IMR-90 (cell line): ENCODE measurements around the gene SYNE2. TPM values are rescaled to one million over a fixed set of nuclear protein-coding genes. Genes with fewer than 3 reads are reported as not detected.

ENCODE experiments used
- ATAC-seq: fragments of 200-7000 bp; cut with Tn5 transposase; 2 replicates; pipeline ENCODE4 v1.9.1; 2020; ENCODE audit warnings: low read depth, mild to moderate bottlenecking, moderate library complexity
- BruUV-seq: library from RNA; stranded (reverse); fragments of 400-500 nt; replicated peaks from 2 replicates; lab custom pipeline; 2021; lab: Mats Ljungman, UMichigan
- CTCF ChIA-PET: fragments of 300-600 bp; formaldehyde crosslinking; extraction: SDS; loops from one replicate; lab custom pipeline; 2021; ENCODE audit warnings: antibody characterized with exemption; lab: Yijun Ruan, JAX
- POLR2A ChIA-PET: fragments of 300-600 bp; sonication (Branson Sonifier 250); formaldehyde crosslinking; loops from one replicate; lab custom pipeline; 2022; ENCODE audit warnings: antibody characterized with exemption; ENCODE audit not compliant: unreplicated experiment; lab: Charles Lee
- DNase-seq: peaks from one replicate; pipeline ENCODE4 v3.0.0; 2013
- H2AFZ ChIP-seq: replicated peaks from 2 replicates; pipeline ENCODE3; 2013; ENCODE audit warnings: low read length, mild to moderate bottlenecking; ENCODE audit not compliant: poor library complexity
- H2AK5ac ChIP-seq: 2 replicates; pipeline ENCODE4 v1.6.1; 2013; ENCODE audit warnings: low read depth, low read length, inconsistent platforms
- H2AK9ac ChIP-seq: replicated peaks from 2 replicates; pipeline ENCODE3; 2013; ENCODE audit warnings: mild to moderate bottlenecking, low read depth, low read length, moderate library complexity; ENCODE audit not compliant: poor library complexity
- H2BK120ac ChIP-seq: 2 replicates; pipeline ENCODE4 v1.6.1; 2013; ENCODE audit warnings: low read depth, low read length, inconsistent platforms
- H2BK15ac ChIP-seq: 3 replicates; pipeline ENCODE4 v1.6.1; 2013; ENCODE audit warnings: low read depth, low read length, inconsistent platforms
- H2BK20ac ChIP-seq: 2 replicates; pipeline ENCODE4 v1.6.1; 2013; ENCODE audit warnings: low read depth, mild to moderate bottlenecking, inconsistent platforms, low read length, moderate library complexity
- H2BK5ac ChIP-seq: 2 replicates; pipeline ENCODE4 v1.6.1; 2013; ENCODE audit warnings: mild to moderate bottlenecking, low read depth, low read length, inconsistent platforms; ENCODE audit not compliant: poor library complexity, severe bottlenecking
- H3K14ac ChIP-seq: replicated peaks from 2 replicates; pipeline ENCODE4 v1.6.1; 2013; ENCODE audit warnings: low read depth, low read length, inconsistent platforms
- H3K18ac ChIP-seq: 2 replicates; pipeline ENCODE4 v1.6.1; 2013; ENCODE audit warnings: low read depth, low read length, control low read depth
- H3K23ac ChIP-seq: 2 replicates; pipeline ENCODE4 v1.6.1; 2013; ENCODE audit warnings: low read depth, low read length, inconsistent platforms
- H3K27ac ChIP-seq: 2 replicates; pipeline ENCODE4 v1.5.1; 2013; ENCODE audit warnings: mild to moderate bottlenecking, control low read depth, low read length; ENCODE audit not compliant: insufficient read depth
- H3K27me3 ChIP-seq: 2 replicates; pipeline ENCODE4 v1.6.1; 2013; ENCODE audit warnings: low read length; ENCODE audit not compliant: control insufficient read depth, insufficient read depth
- H3K36me3 ChIP-seq: 2 replicates; pipeline ENCODE4 v1.6.1; 2013; ENCODE audit warnings: low read length, mixed read lengths; ENCODE audit not compliant: control insufficient read depth, insufficient read depth
- H3K4ac ChIP-seq: 2 replicates; pipeline ENCODE4 v1.6.1; 2013; ENCODE audit warnings: low read depth, low read length, inconsistent platforms
- H3K4me1 ChIP-seq: 2 replicates; pipeline ENCODE4 v1.6.1; 2013; ENCODE audit warnings: low read length, mixed read lengths; ENCODE audit not compliant: control insufficient read depth, insufficient read depth
- H3K4me2 ChIP-seq: 2 replicates; pipeline ENCODE4 v1.6.1; 2013; ENCODE audit warnings: low read depth, mild to moderate bottlenecking, control low read depth, low read length, moderate library complexity
- H3K4me3 ChIP-seq: 2 replicates; pipeline ENCODE4 v1.5.1; 2013; ENCODE audit warnings: low read depth, mild to moderate bottlenecking, control low read depth, low read length, moderate library complexity; ENCODE audit not compliant: insufficient read depth
- H3K56ac ChIP-seq: 2 replicates; pipeline ENCODE4 v1.6.1; 2013; ENCODE audit warnings: low read length, inconsistent platforms; ENCODE audit not compliant: insufficient read depth; ENCODE audit errors: extremely low read depth
- H3K79me1 ChIP-seq, 2 experiments: 2 replicates each; pipeline ENCODE4 v1.6.1; 2013; ENCODE audit warnings: low read length in 2 of 2, inconsistent platforms in 1 of 2, low read depth in 1 of 2
- H3K9ac ChIP-seq: 2 replicates; pipeline ENCODE4 v1.6.1; 2013; ENCODE audit warnings: low read depth, low read length, control low read depth
- H3K9me1 ChIP-seq: 2 replicates; pipeline ENCODE4 v1.6.1; 2013; ENCODE audit warnings: low read length, inconsistent platforms; ENCODE audit not compliant: insufficient read depth
- H3K9me3 ChIP-seq: 2 replicates; pipeline ENCODE4 v1.6.1; 2013; ENCODE audit warnings: low read length; ENCODE audit not compliant: control insufficient read depth, insufficient read depth
- H4K20me1 ChIP-seq: 2 replicates; pipeline ENCODE4 v1.6.1; 2013; ENCODE audit warnings: low read length, inconsistent platforms; ENCODE audit not compliant: insufficient read depth
- H4K5ac ChIP-seq: 2 replicates; pipeline ENCODE4 v1.6.1; 2013; ENCODE audit warnings: mild to moderate bottlenecking, low read depth, low read length, control low read depth
- H4K8ac ChIP-seq, 2 experiments: 2 replicates each; pipeline ENCODE4 v1.6.1; 2013; ENCODE audit warnings: low read depth in 2 of 2, low read length in 2 of 2, control low read depth in 1 of 2, inconsistent platforms in 1 of 2
- H4K91ac ChIP-seq: 2 replicates; pipeline ENCODE4 v1.6.1; 2013; ENCODE audit warnings: low read depth, low read length, inconsistent platforms; ENCODE audit not compliant: insufficient read depth
- BHLHE40 ChIP-seq: fragments of 150-350 bp; IDR thresholded peaks from 2 replicates; pipeline ENCODE4 v1.6.1; 2016; ENCODE audit warnings: mild to moderate bottlenecking, low read depth, low read length
- CEBPB ChIP-seq: IDR thresholded peaks from 2 replicates; pipeline ENCODE4 v1.6.1; 2012; ENCODE audit warnings: low read depth, low read length, improper control_type of control experiment
- CHD1 ChIP-seq: IDR thresholded peaks from 2 replicates; pipeline ENCODE4 v1.6.1; 2012; ENCODE audit warnings: low read depth, low read length, improper control_type of control experiment
- FOS ChIP-seq: fragments of 150-350 bp; IDR thresholded peaks from 2 replicates; pipeline ENCODE4 v1.6.1; 2016; ENCODE audit warnings: low read depth, low read length
- MAFK ChIP-seq: IDR thresholded peaks from 2 replicates; pipeline ENCODE4 v1.6.1; 2012; ENCODE audit warnings: low read depth, low read length, improper control_type of control experiment
- MAZ ChIP-seq: IDR thresholded peaks from 2 replicates; pipeline ENCODE4 v1.6.1; 2012; ENCODE audit warnings: low read depth, mild to moderate bottlenecking, low read length, improper control_type of control experiment, moderate library complexity, borderline replicate concordance
- MXI1 ChIP-seq: IDR thresholded peaks from 2 replicates; pipeline ENCODE4 v1.6.1; 2012; ENCODE audit warnings: low read depth, mild to moderate bottlenecking, low read length, moderate library complexity, borderline replicate concordance
- NFE2L2 ChIP-seq: fragments of 150-350 bp; IDR thresholded peaks from 2 replicates; pipeline ENCODE4 v1.6.1; 2016; ENCODE audit warnings: low read depth, mild to moderate bottlenecking, low read length
- POLR2A ChIP-seq: IDR thresholded peaks from 2 replicates; pipeline ENCODE4 v1.6.1; 2012; ENCODE audit warnings: mild to moderate bottlenecking, low read depth, low read length
- RAD21 ChIP-seq: IDR thresholded peaks from 2 replicates; pipeline ENCODE4 v1.6.1; 2012; ENCODE audit warnings: low read length, improper control_type of control experiment
- RCOR1 ChIP-seq: IDR thresholded peaks from 2 replicates; pipeline ENCODE4 v1.6.1; 2012; ENCODE audit warnings: mild to moderate bottlenecking, low read length, improper control_type of control experiment; ENCODE audit not compliant: insufficient replicate concordance
- RFX5 ChIP-seq: IDR thresholded peaks from 2 replicates; pipeline ENCODE4 v1.8.0; 2012; ENCODE audit warnings: low read depth, mild to moderate bottlenecking, low read length, moderate library complexity
- SMC3 ChIP-seq: fragments of 150-350 bp; IDR thresholded peaks from 2 replicates; pipeline ENCODE4 v1.6.1; 2016; ENCODE audit warnings: low read depth, mild to moderate bottlenecking, antibody characterized with exemption, low read length, moderate library complexity
- WGBS, 2 experiments: methylation state at CpG; one replicate each; pipeline versions ENCODE4 v1.1.5 to v1.1.7; 2013; ENCODE audit warnings: missing lambda C conversion rate in 2 of 2; ENCODE audit not compliant: insufficient read length in 1 of 2; ENCODE audit errors: extremely low coverage in 2 of 2; 5-methylcytosine and 5-hydroxymethylcytosine counted together
- dilution Hi-C: fragments of 300-500 bp; cut with HindIII; formaldehyde crosslinking; loops from one replicate; pipeline ENCODE4 v1.14.3; 2018; ENCODE audit warnings: low sequenced_read_pairs; ENCODE audit not compliant: unreplicated experiment
- in situ Hi-C: fragments of 300-500 bp; cut with MboI; formaldehyde crosslinking; loops from 3 replicates; pipeline ENCODE4 v1.14.3; 2019; ENCODE audit warnings: low sequenced_read_pairs, inconsistent platforms, mixed read lengths
- intact Hi-C: fragments of 100-400 bp; cut with micrococcal nuclease; formaldehyde crosslinking; loops from 2 replicates; pipeline ENCODE4 v1.10.0; 2022
- polyA plus RNA-seq, 3 experiments: library from polyadenylated mRNA; depleted of rRNA; stranded (reverse); fragments of >200 nt; gene quantifications; 2 replicates each; pipeline ENCODE4 v1.2.3, GENCODE V29; 2012; ENCODE audit warnings: low replicate concordance in 1 of 3
- total RNA-seq: library from RNA; depleted of rRNA; stranded (reverse); fragments of >200 nt; gene quantifications from 2 replicates; pipeline ENCODE4 v1.2.3, GENCODE V29; 2012
- TF ChIP-seq, protein P1 (sequence below): fragments of 150-350 bp; IDR thresholded peaks from 2 replicates; pipeline ENCODE4 v1.6.1; 2017; ENCODE audit warnings: mild to moderate bottlenecking, antibody characterized with exemption, low read length, low read depth
- TF ChIP-seq, protein P2 (sequence below): conservative IDR thresholded peaks from 2 replicates; pipeline ENCODE4 v1.5.1; 2012; ENCODE audit warnings: mild to moderate bottlenecking, low read depth, low read length, improper control_type of control experiment
- TF ChIP-seq, protein P3 (sequence below): fragments of 150-350 bp; IDR thresholded peaks from 2 replicates; pipeline ENCODE4 v1.6.1; 2016; ENCODE audit warnings: low read depth, mild to moderate bottlenecking, low read length, moderate library complexity, borderline replicate concordance

Gene SYNE2
- total and polyA plus RNA-seq, 2 of the 4 experiments (the other 2 are of a cell fraction): 5.2 to 28.9 TPM

DNA sequence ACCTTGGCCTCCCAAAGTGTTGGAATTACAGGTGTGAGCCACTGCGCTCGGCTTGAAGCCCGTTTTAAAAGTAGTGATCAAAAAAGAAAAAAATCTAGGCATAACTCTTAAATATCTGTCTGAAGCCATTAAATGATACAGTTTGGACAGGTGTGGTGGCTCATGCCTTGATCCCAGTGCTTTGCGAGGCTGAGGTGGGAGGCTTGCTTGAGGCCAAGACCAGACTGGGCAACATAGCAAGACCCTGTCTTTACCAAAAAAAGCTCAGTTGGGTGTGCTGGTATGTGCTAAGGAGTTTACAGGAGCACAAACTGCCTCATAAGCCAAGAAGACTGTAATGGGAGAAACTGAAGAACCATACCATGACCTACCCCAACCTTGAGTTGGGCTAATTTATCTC, 26.0 kb downstream of the SYNE2 start:
- H3K36me3 ChIP-seq: no peaks in the 10 kb centered on the region
- WGBS, 2 experiments: no CpG with 5 or more reads among the region's 4 CpGs
- H3K23ac ChIP-seq: no peak overlapping the region
- no TSS peak for BruUV-seq
- no peak overlapping the region for H2BK5ac ChIP-seq
- no peak for TF ChIP-seq POLR2A
- no peak for TF ChIP-seq RCOR1
- TF ChIP-seq RAD21: no peak
- TF ChIP-seq BHLHE40: no peak
- TF ChIP-seq CEBPB: no peak
- TF ChIP-seq CHD1: no peak
- no peak for TF ChIP-seq RFX5
- TF ChIP-seq MXI1: no peak
- no peak for TF ChIP-seq MAFK
- no peak for TF ChIP-seq SMC3
- TF ChIP-seq, protein P1, sequence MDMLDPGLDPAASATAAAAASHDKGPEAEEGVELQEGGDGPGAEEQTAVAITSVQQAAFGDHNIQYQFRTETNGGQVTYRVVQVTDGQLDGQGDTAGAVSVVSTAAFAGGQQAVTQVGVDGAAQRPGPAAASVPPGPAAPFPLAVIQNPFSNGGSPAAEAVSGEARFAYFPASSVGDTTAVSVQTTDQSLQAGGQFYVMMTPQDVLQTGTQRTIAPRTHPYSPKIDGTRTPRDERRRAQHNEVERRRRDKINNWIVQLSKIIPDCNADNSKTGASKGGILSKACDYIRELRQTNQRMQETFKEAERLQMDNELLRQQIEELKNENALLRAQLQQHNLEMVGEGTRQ: no peak
- no peak for TF ChIP-seq MAZ
- TF ChIP-seq FOS: no peak
- TF ChIP-seq NFE2L2: no peak
- TF ChIP-seq, protein P2, sequence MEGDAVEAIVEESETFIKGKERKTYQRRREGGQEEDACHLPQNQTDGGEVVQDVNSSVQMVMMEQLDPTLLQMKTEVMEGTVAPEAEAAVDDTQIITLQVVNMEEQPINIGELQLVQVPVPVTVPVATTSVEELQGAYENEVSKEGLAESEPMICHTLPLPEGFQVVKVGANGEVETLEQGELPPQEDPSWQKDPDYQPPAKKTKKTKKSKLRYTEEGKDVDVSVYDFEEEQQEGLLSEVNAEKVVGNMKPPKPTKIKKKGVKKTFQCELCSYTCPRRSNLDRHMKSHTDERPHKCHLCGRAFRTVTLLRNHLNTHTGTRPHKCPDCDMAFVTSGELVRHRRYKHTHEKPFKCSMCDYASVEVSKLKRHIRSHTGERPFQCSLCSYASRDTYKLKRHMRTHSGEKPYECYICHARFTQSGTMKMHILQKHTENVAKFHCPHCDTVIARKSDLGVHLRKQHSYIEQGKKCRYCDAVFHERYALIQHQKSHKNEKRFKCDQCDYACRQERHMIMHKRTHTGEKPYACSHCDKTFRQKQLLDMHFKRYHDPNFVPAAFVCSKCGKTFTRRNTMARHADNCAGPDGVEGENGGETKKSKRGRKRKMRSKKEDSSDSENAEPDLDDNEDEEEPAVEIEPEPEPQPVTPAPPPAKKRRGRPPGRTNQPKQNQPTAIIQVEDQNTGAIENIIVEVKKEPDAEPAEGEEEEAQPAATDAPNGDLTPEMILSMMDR: no peak
- TF ChIP-seq, protein P3, sequence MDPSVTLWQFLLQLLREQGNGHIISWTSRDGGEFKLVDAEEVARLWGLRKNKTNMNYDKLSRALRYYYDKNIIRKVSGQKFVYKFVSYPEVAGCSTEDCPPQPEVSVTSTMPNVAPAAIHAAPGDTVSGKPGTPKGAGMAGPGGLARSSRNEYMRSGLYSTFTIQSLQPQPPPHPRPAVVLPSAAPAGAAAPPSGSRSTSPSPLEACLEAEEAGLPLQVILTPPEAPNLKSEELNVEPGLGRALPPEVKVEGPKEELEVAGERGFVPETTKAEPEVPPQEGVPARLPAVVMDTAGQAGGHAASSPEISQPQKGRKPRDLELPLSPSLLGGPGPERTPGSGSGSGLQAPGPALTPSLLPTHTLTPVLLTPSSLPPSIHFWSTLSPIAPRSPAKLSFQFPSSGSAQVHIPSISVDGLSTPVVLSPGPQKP: no peak
- no peak overlapping the region for H4K5ac ChIP-seq
- in situ Hi-C loops (no loop called here), dilution Hi-C loops (no loop called here), intact Hi-C loops (no loop called here)
- peaks cover 4% of the 10 kb centered on the region; the same call in 1 of the 2 replicates for H3K4me1 ChIP-seq
- no peak overlapping the region for H3K14ac ChIP-seq
- H2BK120ac ChIP-seq: no peak overlapping the region
- no peak overlapping the region for H3K4me2 ChIP-seq
- H4K91ac ChIP-seq: no peak overlapping the region
- no peak overlapping the region for H3K4ac ChIP-seq
- no peak overlapping the region for H3K9ac ChIP-seq
- no peaks in the 10 kb centered on the region for H4K20me1 ChIP-seq
- H2AK5ac ChIP-seq: no peak overlapping the region
- no peak overlapping the region for H4K8ac ChIP-seq
- no peak overlapping the region for H2BK20ac ChIP-seq
- H2BK15ac ChIP-seq: no peak overlapping the region
- no peak overlapping the region for H3K56ac ChIP-seq
- H3K18ac ChIP-seq: no peak overlapping the region
- POLR2A ChIA-PET: no interaction called here
- no peaks in the 10 kb centered on the region for H3K9me3 ChIP-seq
- H3K9me1 ChIP-seq: peaks cover 13% of the 10 kb centered on the region
- CTCF ChIA-PET: interaction anchor here (0.6 kb wide), 1 partner anchor 172 kb away, joined by 4 read pairs; no protein-coding TSS in a partner anchor
- ATAC-seq (no peak), DNase-seq (no peak)
- H2AFZ ChIP-seq: no peak overlapping the region
- no peak overlapping the region for H3K27ac ChIP-seq
- no peak overlapping the region for H3K4me3 ChIP-seq
- H3K79me1 ChIP-seq: peaks cover 0 to 18% of the 10 kb centered on the region in 2 experiments; a peak in 2 of 4 replicates
- H2AK9ac ChIP-seq: no peak overlapping the region
- H3K27me3 ChIP-seq: no peaks in the 10 kb centered on the region
